Activated CD8-positive, alpha-beta memory T cell treated with anti-CD3 and anti-CD28 coated beads for 36 hours (primary cell): ENCODE data around the gene MPDZ. TPM values are rescaled to one million over a fixed set of nuclear protein-coding genes. Genes with fewer than 3 reads are reported as not detected.

Source experiments
- CTCF ChIA-PET: fragments of 350-600 bp; sonication (Branson Sonifier 250); formaldehyde crosslinking; loops from one replicate; lab custom pipeline; 2021; ENCODE audit warnings: antibody characterized with exemption; lab: Charles Lee
- POLR2A ChIA-PET: fragments of 350-600 bp; sonication (Branson Sonifier 250); formaldehyde crosslinking; loops from one replicate; lab custom pipeline; 2021; ENCODE audit warnings: antibody characterized with exemption; lab: Charles Lee
- total RNA-seq, 2 experiments: library from RNA; stranded (reverse); gene quantifications; one replicate each; pipeline ENCODE4 v1.2.3, GENCODE V29; 2021

The MPDZ gene
- total RNA-seq, 2 experiments from 2014 or later, result not detected

GRCh38 chr9:13209498-13209897 is 70.0 kb downstream of the MPDZ start:
- POLR2A ChIA-PET, result no interaction called here
- CTCF ChIA-PET, result no interaction called here

GRCh38 chr9:13205824-13206223 is 73.7 kb downstream of the MPDZ start:
- ChIA-PET POLR2A (no interaction called here), CTCF (no interaction called here)

GRCh38 chr9:13190040-13190439 is 89.5 kb downstream of the MPDZ start:
- ChIA-PET POLR2A (no interaction called here), CTCF (no interaction called here)

GRCh38 chr9:13189362-13189761 is 90.1 kb downstream of the MPDZ start:
- POLR2A ChIA-PET, result no interaction called here
- CTCF ChIA-PET, result no interaction called here

GRCh38 chr9:13186774-13187173 is 92.7 kb downstream of the MPDZ start:
- CTCF ChIA-PET, result no interaction called here
- POLR2A ChIA-PET, result no interaction called here

GRCh38 chr9:13186091-13186490 is 93.4 kb downstream of the MPDZ start:
- ChIA-PET CTCF (no interaction called here), POLR2A (no interaction called here)

- ChIA-PET CTCF (no interaction called here), POLR2A (no interaction called here)
Observed at GRCh38 chr9:13181652-13182051, 97.8 kb downstream of the MPDZ start.

GRCh38 chr9:13179257-13179656 is 100.2 kb downstream of the MPDZ start:
- CTCF ChIA-PET, result no interaction called here

GRCh38 chr9:13175732-13176131 is 103.8 kb downstream of the MPDZ start:
- ChIA-PET CTCF (no interaction called here), POLR2A (no interaction called here)

More at GRCh38 chr9:13179257-13179656, 100.2 kb downstream of the MPDZ start:
- POLR2A ChIA-PET, result no interaction called here

- CTCF ChIA-PET, result no interaction called here
- POLR2A ChIA-PET, result no interaction called here
Observed at GRCh38 chr9:13174906-13175639, 104.4 kb downstream of the MPDZ start.

GRCh38 chr9:13173553-13173952 is 105.9 kb downstream of the MPDZ start:
- CTCF ChIA-PET, result no interaction called here
- POLR2A ChIA-PET, result no interaction called here

- ChIA-PET POLR2A (no interaction called here), CTCF (no interaction called here)
Observed at GRCh38 chr9:13171261-13171660, 108.2 kb downstream of the MPDZ start.

- ChIA-PET CTCF (no interaction called here), POLR2A (no interaction called here)
Observed at GRCh38 chr9:13166996-13167395, 112.5 kb downstream of the MPDZ start.

- CTCF ChIA-PET, result no interaction called here
- POLR2A ChIA-PET, result no interaction called here
Observed at GRCh38 chr9:13165956-13166355, 113.5 kb downstream of the MPDZ start.

- CTCF ChIA-PET, result no interaction called here
- POLR2A ChIA-PET, result no interaction called here
Observed at GRCh38 chr9:13165236-13165945, 114.1 kb downstream of the MPDZ start.

GRCh38 chr9:13163946-13164345 is 115.5 kb downstream of the MPDZ start:
- CTCF ChIA-PET, result no interaction called here

GRCh38 chr9:13163287-13163686 is 116.2 kb downstream of the MPDZ start:
- CTCF ChIA-PET, result no interaction called here

More at GRCh38 chr9:13163946-13164345, 115.5 kb downstream of the MPDZ start:
- POLR2A ChIA-PET, result no interaction called here

GRCh38 chr9:13160051-13160450 is 119.4 kb downstream of the MPDZ start:
- POLR2A ChIA-PET, result no interaction called here
- CTCF ChIA-PET, result no interaction called here

More at GRCh38 chr9:13163287-13163686, 116.2 kb downstream of the MPDZ start:
- POLR2A ChIA-PET, result no interaction called here

- CTCF ChIA-PET, result no interaction called here
- POLR2A ChIA-PET, result no interaction called here
Observed at GRCh38 chr9:13158986-13159385, 120.5 kb downstream of the MPDZ start.

- CTCF ChIA-PET, result no interaction called here
- POLR2A ChIA-PET, result no interaction called here
Observed at GRCh38 chr9:13151489-13151888, 128.0 kb downstream of the MPDZ start.

- ChIA-PET CTCF (no interaction called here), POLR2A (no interaction called here)
Observed at GRCh38 chr9:13149454-13149853, 130.0 kb downstream of the MPDZ start.
